ENCODE data around the gene PIK3R3.
A peak's percentile ranks its signal among the peaks of the same experiment; 100 is the strongest.

Gene PIK3R3

DNA sequence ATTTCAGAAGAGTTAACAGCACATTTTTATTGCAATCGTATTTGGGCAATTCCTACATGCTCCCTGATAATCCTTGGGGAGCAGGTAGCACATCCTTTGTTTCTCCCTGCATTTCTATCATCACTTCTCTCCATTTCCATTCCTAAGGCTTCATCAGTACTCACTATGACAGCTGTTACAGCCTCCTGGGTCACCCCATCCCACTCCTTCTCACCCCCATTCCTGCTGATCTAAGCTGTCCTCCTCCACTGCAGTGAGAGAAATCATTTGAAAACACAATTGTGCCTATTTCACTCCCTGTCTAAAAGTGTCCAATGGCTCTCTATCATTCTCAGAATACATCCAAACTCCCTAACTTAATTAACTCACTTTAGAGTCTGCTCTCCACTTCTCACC is 25.5 kb upstream of the PIK3R3 start:
- no peak for DNase-seq (ENCODE audit: low read depth in 2 of 2)

DNA sequence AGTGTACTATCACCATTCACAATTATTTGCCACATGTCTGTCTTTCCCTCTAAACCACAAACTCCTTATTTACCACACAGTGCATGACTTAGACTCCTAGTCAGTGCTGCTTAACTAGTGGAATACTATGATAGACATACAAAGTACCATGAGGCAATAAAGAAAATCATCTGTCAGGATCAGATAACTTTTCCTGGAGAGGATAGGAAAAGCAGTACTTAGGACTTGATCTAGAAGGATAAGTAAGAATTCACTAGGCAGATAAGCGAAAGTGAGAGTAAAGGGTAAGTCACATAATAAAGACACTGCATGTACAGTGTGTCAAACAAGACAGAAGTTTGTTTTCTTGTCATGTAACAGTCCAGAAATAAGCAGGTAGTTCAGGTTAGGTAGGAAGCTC is 21.3 kb upstream of the PIK3R3 start:
- DNase-seq (ENCODE audit: low read depth in 2 of 2): no peak

DNA sequence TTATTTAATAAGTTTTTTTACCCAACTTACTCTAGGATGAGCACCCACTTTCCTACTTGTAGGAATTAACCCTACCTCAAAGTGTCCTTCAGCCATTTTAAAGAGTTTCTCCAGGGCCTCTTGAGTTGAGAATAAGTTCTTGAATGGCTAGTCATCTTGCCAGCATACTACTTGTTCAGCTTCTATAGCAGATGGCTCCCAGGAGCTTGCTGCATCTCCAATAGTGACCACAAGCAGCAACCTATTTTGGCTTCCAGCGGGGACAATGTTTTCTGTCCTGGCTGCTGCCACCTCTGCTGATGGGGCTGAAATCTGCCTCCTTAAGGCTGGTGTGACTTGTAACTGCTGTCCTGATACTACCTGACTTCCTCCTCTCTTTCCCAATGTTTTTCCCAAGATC is 20.8 kb upstream of the PIK3R3 start:
- DNase-seq (ENCODE audit: low read depth in 2 of 2): no peak

DNA sequence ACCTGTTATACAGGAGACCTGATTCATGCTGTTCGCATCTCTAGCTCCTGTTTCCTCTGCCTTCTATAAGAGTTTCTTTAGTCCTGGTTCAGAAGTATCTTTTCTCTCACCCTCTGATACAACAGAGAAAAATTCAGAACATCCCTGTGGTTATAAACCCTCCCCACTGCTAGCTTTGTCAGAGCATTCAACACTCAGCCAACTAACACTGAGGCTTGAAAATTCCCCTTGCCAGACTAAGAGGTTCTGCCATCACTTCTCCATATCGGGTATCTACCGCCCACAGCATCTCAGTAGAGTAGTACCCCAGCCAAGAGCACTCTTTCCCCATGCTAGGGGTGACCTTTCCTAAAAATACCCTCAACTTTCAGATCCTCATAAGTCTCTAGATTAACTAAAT is 19.6 kb upstream of the PIK3R3 start:
- no peak for DNase-seq (ENCODE audit: low read depth in 2 of 2)

DNA sequence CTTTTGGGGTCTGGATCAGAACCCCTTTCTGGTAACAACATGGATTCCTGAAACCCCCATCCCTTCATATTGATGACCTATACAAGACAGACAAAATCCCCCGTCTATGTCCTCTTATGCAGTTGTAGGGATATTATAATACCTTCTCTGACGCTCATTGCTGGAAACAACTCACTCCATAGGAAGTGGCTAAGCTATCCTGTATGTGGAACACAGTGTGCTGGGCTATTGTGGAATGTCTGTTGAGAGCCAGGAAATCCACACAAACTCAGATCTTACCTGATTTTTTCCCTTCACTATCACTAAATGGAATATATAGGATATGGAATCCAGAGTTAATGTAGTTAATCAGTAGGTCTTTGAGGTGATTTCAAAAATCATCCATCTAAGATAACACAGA is 17.7 kb upstream of the PIK3R3 start:
- DNase-seq (ENCODE audit: low read depth in 2 of 2): no peak

DNA sequence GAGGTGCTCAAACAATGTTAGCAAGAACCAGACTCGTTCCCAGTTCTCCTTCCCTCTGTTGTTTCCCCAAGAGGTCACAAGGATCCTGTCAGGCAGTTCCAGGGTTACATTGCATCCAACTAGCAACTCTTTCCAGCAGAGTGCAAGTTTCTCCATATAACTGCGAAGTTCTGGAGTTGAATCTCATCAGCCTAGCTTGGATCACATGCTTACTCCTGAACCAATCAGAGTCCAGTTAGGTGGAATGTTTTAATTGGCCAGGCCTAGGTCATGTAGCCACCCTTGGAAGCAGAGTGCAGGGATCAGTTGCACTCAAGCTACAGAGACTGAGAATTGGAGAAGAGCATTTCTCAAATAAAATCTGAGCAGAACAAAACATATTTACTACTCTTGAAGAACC is 15.9 kb upstream of the PIK3R3 start:
- no peak for DNase-seq (ENCODE audit: low read depth in 2 of 2)

DNA sequence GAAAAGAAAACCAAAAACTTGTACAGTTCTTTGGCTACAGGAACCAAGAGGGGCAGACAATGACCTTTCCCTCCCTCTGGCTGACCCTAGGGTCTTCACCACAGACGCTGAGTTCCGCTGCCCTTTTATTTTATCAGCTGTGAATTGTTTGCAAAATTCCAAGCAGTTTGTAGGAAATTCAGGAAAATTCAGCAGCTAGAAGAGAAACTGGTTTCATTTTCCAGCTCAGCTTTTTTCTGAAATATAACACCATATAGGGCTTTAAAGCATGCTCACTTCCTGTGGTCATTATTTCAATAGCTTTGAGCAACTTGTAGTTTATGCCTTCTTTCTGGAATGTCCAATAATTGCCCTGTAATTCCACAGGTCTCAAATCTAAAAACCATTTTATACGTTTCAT is 5.5 kb upstream of the PIK3R3 start:
- DNase-seq (ENCODE audit: low read depth in 2 of 2): no peak

DNA sequence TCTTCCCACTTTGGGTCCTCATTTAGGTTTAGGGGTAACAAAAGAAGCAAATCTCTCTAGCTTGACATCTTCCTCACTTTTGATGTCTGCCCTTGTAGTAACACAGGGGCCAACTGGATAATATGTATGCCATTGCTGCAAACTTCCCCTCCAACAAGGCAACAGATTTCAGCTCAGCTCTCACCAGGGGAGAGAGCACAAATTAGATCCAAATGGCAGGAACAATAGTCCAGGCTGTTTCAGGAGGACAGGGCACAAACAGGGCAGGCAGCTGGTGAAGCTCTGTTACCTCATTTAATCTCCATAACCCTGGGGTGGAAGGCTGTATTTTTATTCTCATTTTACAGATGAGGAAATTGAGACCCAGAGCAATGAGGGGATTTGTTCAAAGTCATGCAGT is 4.3 kb upstream of the PIK3R3 start:
- DNase-seq (ENCODE audit: low read depth in 2 of 2): no peak

DNA sequence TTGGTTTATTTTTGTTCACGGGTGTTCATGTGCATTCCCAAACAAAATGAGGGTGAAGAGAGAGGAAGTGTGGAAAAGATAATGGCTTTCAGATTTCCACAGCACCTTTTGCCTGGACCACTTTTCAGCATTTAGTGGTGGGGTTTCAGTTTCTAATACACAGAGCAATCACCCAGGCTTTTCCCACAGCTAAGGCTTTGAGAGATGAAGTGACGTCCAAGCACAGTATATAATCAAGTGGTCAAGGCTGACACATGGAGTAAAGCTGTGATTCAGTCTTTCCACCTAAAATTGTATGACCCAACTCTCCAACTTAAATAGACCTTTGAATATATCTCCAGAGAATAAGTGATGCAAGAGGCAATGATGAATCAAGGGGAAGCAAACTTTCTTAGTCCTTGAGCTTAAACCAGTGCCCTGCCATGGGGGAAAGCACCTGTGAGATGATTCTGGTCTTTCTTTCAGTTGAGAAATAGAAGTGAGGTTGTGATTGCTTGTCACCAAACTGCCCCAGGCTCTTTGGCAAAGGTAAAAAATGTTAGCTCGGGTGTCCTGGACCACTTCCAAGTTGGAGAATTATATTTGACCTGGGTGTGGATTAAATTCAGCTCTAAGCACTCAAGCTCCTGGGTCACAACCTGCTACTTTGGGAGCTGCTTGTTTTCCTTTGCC is 2.4 kb upstream of the PIK3R3 start:
- no peak for DNase-seq (ENCODE audit: low read depth in 2 of 2)

DNA sequence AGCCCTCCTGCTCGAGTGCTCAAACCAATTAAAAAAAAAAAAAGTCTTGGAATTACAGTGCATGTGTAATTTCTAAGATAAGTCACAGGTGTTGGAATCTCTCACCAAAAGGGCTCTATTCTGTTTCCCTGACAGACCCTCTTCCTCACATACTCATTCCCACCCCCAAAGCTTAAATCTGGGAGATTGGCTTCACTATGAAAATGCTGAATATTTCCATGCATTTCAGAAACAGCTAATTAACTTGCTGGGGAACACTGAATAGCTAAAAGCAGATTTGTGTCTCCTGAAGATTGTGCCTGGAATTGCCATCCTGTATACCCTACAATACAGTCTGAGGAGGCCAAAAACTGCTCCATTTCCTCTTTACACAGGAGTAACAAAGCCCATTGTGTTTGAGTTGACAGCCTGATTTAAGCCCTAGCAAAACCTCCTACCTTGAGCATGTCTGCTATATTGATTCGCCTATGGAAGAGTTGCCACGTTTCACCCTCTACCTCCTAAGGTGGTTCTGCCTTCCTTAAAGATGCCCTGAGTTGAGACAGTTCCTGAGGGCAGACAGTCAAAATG is 1.4 kb upstream of the PIK3R3 start:
- DNase-seq (ENCODE audit: low read depth in 2 of 2): no peak

DNA sequence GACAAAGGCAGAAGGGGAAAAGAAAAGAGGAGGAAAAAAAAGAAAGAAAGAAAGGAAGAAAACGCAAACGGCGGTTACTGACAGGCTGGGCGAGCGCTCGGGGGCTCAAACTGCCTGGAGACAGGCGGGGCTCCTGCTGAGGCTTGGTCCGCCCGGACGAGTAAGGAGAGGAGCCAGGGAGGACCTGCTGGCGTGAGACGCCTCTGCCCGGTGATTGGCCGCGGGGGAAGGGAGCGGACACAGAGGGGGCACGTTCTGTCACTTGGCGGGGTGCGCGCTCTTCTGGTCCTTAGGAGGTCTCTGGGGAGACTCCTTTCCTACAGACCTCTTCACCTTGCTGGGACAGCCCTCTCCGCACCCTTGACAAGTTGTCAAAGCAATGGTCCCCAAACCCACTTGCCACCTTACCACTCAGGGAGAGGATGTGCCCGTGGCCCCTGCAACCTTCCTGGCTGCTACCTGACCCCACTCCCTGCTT is 791 bp upstream of the PIK3R3 start:
- peak; percentile 22 to 33 for DNase-seq (ENCODE audit: low read depth in 2 of 2)

DNA sequence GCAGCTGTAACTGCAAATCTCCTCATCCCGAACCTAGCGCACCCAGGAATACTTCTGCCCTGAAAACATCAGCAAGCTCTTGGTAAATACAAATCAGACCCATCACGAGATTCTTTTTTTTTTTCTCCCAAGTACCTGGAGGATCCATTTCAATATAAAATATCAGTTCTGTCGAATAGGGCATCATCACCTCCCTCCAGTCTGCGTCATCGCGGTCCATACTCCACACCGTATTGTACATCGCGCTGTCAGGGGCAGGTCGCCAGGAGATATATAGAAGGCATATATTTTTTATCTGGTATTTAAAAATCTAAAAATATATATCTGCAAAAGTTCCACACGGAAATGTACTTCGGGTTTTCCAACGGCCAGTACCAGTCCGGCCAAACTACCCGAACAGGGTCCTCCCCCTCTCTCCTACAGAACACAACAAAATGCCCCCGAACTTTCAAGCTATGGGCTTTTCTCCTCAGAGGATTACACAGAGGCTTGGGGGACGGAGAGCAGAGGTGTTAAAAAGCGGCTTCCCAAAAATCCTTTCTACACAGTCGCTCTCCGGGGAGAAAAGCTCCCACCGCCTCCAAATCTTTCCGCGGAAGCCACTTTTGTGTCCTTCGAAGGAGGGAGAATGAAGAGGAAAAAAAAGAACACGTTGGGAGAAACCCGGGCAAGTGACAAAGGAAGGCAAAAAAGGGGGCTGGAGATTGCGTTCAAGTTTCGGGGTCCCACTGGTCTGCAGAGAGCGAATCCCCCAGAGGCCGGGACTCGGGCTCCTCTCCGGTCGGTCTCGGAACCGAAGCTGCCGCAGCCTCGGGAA is 509 bp downstream of the PIK3R3 start:
- DNase-seq (ENCODE audit: low read depth in 2 of 2): peak in 1 of 2 donors; percentile 19

DNA sequence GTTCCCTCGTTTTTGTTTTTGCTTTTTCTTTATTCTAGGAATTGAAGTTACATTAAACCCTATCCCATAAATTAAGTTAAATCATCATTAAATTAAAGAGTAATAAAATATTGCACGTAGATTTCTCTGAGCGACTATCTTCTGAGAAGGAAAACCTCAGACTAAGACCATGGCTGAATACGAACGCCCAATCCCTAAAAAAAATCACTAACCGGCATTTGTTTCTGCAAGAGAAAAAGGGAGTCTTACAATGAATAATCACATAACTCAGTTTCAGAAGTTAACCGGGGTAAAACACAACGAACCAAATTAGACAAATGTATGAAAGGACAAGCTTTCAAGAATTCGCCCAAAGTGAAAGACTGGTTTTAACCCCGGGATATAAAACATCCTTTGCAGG is 1.3 kb downstream of the PIK3R3 start:
- DNase-seq (ENCODE audit: low read depth in 2 of 2): no peak

DNA sequence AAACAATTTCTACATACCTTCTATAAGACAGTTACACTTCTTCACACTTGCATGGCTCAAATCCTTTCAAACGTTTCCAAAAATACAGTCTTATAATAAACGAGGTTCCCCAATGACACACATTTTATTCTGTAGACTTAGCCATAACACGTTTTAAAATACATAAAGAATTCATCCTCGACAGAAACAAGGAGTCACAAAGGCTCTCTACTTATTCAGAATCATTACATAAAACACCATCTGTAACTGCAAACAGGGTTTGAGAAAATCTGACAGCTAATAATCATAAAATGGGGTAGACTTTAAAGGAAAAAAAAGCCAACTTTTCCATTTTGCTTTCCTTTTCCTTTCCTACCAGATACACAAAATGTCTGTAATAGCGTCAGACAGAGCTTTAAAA is 1.8 kb downstream of the PIK3R3 start:
- DNase-seq (ENCODE audit: low read depth in 2 of 2): no peak

DNA sequence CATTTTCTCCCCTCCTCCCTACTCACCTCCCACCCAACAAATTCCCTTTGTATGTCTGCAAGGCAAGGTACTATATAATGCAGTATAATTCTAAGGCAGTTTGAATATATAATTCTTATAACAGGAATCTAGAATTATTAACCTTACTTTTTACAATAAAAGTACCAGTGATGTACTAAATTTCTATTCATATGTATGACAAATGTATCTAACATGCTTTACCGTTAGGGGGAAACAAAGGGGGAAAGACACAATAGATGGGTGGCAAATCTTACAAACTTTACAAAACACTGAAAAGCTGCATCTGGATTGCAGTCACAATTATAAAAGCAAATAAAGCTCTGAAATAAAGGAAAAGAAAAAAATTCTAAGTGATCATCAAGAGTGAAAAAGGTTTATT is 2.3 kb downstream of the PIK3R3 start:
- DNase-seq (ENCODE audit: low read depth in 2 of 2): no peak

DNA sequence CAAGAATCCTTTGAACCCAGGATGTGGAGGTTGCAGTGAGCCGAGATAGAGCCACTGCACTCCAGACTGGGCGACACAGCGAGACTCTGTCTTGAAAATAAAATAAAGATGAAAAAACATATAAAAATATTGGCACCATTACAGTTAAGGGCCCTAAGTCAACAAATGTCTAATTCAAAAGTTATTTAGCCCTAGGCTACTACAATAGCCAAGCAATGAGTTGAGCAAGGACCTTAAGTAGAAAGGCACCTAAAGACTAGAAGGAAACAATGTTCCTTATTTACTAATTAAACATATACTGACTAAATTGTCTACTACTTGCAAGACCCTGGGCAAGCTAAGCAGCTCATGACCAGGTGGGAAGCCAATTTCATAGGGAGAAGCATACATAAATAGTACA is 4.1 kb downstream of the PIK3R3 start:
- no peak for DNase-seq (ENCODE audit: low read depth in 2 of 2)

DNA sequence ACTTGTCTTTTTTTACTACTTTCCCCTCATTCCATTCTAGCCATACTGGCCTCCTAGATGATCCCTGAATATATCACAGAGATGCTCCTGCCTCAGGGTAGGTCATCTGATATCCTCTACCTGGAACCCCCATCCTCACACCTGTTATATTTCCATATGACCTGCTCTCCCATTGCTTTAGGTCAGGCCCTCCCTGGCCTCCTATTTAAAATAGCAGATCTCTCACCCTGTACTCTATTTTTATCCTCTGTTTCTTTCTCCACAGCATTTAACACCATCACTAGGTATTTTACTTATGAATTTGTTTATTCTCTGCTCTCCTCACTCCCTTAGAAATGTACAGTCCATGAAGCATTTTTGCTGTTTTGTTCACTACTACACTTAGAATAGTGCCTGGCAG is 13.6 kb downstream of the PIK3R3 start:
- DNase-seq (ENCODE audit: low read depth in 2 of 2): no peak

DNA sequence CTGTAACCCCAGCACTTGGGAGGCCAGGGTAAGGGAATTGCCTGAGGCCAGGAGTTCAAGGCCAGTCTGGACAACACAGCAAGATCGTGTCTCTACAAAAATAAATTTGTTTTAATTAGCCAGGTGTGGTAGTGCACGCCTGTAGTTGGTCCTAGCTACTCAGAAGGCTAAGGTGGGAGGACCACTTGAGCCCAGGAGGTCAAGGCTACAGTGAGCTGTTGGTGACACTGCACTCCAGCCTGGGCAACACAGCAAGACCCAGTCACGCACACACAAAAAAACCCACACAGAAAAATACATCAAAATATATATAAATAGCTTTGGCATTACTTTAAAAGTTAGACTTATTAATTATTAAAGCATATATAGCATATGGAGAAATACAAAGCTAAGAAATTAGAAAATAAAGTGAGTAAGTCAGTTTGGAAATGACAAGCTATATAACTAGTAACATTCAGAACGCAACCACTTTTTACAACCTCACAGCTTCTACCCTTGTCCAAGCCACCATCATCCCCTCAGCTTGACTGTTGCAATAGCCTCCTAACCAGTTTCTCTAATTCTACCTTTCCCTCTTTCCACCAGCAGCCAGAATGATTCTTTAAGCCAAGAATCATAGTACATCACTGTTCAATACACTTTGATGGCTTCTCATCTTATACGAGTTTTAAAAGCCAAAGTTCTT is 14.5 kb downstream of the PIK3R3 start:
- no peak for DNase-seq (ENCODE audit: low read depth in 2 of 2)

DNA sequence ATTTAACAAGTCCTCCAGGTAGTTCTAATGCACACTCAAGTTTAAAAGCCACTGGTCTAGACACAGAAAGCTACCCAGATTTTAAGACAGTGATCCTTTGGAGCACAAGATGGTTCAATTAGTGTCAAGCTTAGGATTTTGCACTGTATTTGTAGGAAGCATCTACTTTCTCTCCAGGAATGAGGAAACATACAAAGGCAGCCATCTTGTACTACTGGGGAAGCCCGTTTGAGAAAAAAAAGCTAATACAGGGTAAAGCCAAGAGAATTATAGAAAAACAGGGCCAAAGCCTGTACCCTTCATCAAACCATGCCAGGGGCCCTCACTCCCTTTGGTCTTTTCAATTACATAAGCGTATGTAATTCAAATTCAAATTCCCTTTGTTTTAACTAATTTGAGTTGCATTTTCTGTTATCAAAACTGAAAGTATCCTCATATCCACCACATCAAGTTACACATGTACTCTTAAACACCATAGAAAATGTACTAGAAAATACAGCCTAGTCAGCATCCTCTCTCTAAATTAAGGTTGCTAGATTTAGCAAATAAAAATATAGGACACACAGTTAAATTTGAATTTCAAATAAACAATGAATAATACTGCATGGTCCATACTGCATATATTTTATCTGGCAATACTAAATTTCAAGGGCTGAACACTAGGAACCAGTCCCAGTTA is 17.4 kb downstream of the PIK3R3 start:
- DNase-seq (ENCODE audit: low read depth in 2 of 2): no peak

DNA sequence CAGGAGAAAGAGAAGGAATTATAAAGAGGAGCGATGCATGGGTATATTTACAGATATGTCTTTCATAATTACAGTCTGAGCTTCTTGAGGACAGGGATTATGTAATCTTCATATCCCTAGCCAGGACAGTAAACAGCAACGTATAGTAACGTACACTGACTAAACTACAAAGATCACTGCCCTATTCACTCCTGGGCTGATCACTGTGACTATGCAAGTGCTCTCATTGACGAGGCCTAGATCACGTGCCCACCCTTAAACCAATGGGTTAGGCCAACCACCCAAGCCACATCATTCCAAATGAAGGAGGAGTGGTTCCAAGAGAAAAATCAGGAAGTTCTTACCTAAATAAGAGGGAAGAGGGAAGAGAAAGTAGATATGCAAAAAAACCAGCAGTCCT is 18.5 kb downstream of the PIK3R3 start:
- no peak for DNase-seq (ENCODE audit: low read depth in 2 of 2)

DNA sequence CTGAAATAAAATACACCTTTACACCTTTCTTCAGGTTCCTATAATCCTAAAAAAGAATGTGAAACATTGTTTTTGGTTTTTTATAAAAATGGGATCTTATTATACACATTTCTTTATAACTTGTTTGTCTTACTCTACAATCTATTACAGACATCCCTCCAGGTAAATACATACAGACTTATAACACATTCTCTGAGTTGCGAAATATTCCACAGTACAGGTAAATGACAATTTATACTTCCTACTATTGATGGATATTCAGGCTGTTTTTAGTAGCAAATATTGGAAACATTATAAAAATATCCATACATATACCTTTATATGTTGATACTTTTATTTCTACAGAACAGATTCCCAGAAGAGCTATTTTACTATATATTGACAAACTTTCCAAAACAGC is 20.3 kb downstream of the PIK3R3 start:
- DNase-seq (ENCODE audit: low read depth in 2 of 2): no peak

DNA sequence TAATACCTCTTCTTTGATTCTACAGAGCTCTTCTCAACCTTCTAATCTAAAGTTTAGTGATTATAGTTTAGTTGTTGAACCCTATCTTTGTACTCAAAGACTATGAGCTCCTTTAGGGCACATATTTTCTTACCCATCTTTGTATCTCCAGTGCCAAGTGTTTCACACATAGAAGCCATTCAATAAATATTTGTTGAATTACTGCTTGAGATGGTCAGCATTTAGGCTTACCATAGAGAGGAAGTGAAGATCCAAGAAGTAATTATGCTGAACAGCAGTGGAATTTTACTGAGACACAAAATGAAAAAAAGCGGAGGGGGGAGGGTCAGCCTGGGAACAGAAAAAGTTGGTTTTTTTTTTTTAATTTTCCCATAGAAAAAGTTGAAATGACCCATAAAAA is 21.9 kb downstream of the PIK3R3 start:
- no peak for DNase-seq (ENCODE audit: low read depth in 2 of 2)
